Stimulated activated CD4-positive, alpha-beta T cell treated with anti-CD3 and anti-CD28 coated beads, Interleukin-4, amount 100 ng/mL, for 24 hours (primary cell): ENCODE results near the gene KCNJ11.

Experiments
- DNase-seq: peaks from one replicate; pipeline ENCODE4 v3.0.0-alpha.2; 2020

Gene KCNJ11

GRCh38 chr11:17389211-17389956 lies 925 bp upstream of the KCNJ11 start:
- peak; percentile 78 for DNase-seq

GRCh38 chr11:17387811-17388210 lies 648 bp downstream of the KCNJ11 start:
- DNase-seq: no peak

- DNase-seq: no peak
These were observed 1.2 kb downstream of the KCNJ11 start for GRCh38 chr11:17387254-17387653.

- DNase-seq: peak; percentile 46
These were observed 2.0 kb downstream of the KCNJ11 start for GRCh38 chr11:17386331-17387084.

- DNase-seq: no peak
These were observed 2.5 kb downstream of the KCNJ11 start for GRCh38 chr11:17385926-17386325.

GRCh38 chr11:17385492-17385891 lies 3.0 kb downstream of the KCNJ11 start:
- no peak for DNase-seq

- DNase-seq: peak; percentile 78
These were observed 4.4 kb downstream of the KCNJ11 start for GRCh38 chr11:17384002-17384511.

GRCh38 chr11:17383461-17383860 lies 5.0 kb downstream of the KCNJ11 start:
- no peak for DNase-seq

GRCh38 chr11:17382046-17382728 lies 6.3 kb downstream of the KCNJ11 start:
- DNase-seq: no peak

- DNase-seq: no peak
These were observed 7.3 kb downstream of the KCNJ11 start for GRCh38 chr11:17381156-17381555.

- DNase-seq: no peak
These were observed 8.9 kb downstream of the KCNJ11 start for GRCh38 chr11:17379383-17380180.

GRCh38 chr11:17378655-17379054 lies 9.8 kb downstream of the KCNJ11 start:
- DNase-seq: no peak

GRCh38 chr11:17376493-17376892 lies 12.0 kb downstream of the KCNJ11 start:
- DNase-seq: no peak

GRCh38 chr11:17375547-17375946 lies 12.9 kb downstream of the KCNJ11 start:
- no peak for DNase-seq

- no peak for DNase-seq
These were observed 16.8 kb downstream of the KCNJ11 start for GRCh38 chr11:17371614-17372013.

GRCh38 chr11:17369684-17370243 lies 18.7 kb downstream of the KCNJ11 start:
- no peak for DNase-seq

GRCh38 chr11:17369094-17369493 lies 19.4 kb downstream of the KCNJ11 start:
- DNase-seq: no peak

- no peak for DNase-seq
These were observed 19.9 kb downstream of the KCNJ11 start for GRCh38 chr11:17368551-17368950.

GRCh38 chr11:17366495-17366894 lies 22.0 kb downstream of the KCNJ11 start:
- DNase-seq: no peak

GRCh38 chr11:17354601-17354991 lies 33.9 kb downstream of the KCNJ11 start:
- peak; percentile 74 for DNase-seq

- no peak for DNase-seq
These were observed 34.4 kb downstream of the KCNJ11 start for GRCh38 chr11:17353821-17354600.
